ENCODE data around the gene SEPTIN1. TPM values are rescaled to one million over a fixed set of nuclear protein-coding genes. Genes with fewer than 3 reads are reported as not detected.
A peak's percentile ranks its signal among the peaks of the same experiment; 100 is the strongest.

SEPTIN1 gene
- total and polyA plus RNA-seq, 12 donors: 0.11 to 19.8 (median 2.8) TPM; not detected in 1

DNA sequence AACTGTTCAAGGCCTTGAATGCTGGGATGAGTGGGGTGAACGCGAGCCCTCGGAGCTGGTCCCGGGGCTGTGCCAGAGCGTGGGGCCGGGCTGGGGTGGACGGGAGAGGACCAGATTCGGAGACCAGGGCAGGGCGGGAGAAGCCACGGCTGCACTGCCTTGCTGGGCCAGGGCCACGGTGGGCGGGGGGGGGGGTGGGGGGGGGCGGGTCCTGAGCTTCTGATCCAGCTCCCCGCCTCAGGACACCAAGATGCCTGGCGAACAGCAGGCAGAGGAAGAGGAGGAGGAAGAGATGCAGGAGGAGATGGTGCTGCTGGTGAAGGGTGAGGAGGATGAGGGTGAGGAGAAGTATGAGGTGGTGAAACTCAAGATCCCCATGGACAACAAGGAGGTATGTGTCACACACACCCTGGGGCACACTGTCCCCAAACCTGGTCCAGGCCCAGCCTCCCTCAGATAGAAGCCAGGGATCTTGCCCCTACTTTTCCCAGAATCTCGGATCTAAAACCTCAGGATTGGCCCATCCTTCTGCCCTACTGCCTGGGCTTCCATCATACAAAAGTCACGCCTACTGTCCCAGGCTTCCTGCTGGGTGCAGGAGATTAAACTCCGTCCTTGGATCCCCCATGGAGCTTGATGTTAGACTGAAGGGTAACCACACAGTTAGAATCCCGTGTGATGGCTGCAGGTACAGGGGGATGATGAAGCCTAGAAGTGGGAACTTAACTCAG lies 25.6 kb upstream of the SEPTIN1 start:
- TF ChIP-seq, protein P1, sequence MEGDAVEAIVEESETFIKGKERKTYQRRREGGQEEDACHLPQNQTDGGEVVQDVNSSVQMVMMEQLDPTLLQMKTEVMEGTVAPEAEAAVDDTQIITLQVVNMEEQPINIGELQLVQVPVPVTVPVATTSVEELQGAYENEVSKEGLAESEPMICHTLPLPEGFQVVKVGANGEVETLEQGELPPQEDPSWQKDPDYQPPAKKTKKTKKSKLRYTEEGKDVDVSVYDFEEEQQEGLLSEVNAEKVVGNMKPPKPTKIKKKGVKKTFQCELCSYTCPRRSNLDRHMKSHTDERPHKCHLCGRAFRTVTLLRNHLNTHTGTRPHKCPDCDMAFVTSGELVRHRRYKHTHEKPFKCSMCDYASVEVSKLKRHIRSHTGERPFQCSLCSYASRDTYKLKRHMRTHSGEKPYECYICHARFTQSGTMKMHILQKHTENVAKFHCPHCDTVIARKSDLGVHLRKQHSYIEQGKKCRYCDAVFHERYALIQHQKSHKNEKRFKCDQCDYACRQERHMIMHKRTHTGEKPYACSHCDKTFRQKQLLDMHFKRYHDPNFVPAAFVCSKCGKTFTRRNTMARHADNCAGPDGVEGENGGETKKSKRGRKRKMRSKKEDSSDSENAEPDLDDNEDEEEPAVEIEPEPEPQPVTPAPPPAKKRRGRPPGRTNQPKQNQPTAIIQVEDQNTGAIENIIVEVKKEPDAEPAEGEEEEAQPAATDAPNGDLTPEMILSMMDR (IDR thresholded peaks at IDR 0.05): no peak
- no peak for TF ChIP-seq POLR2A (IDR thresholded peaks at IDR 0.05)
- peak overlapping the region; percentile 60 to 92 (median 84) for H3K27ac ChIP-seq
- 9 to 29% (median 14%) methylated on average over 5 to 19 of the region's 19 CpGs for WGBS, 4 donors
- no peaks in the 10 kb centered on the region for H3K9me3 ChIP-seq (replicated peaks in 1 of 3)
- no peaks in the 10 kb centered on the region for H3K27me3 ChIP-seq
- peak overlapping the region; percentile 22 to 60 (median 54) for H3K4me3 ChIP-seq
- H3K4me1 ChIP-seq (replicated peaks in 1 of 2): peaks cover 20 to 36% of the 10 kb centered on the region in 2 donors
- H3K36me3 ChIP-seq (replicated peaks in 1 of 2): no peaks in the 10 kb centered on the region
- DNase-seq: no peak
- intact Hi-C loops (cut with DNase I): loop anchor here in 1 of 2 donors (10.0 kb wide), 2 partner anchors 57 to 303 kb away; no protein-coding TSS in a partner anchor

DNA sequence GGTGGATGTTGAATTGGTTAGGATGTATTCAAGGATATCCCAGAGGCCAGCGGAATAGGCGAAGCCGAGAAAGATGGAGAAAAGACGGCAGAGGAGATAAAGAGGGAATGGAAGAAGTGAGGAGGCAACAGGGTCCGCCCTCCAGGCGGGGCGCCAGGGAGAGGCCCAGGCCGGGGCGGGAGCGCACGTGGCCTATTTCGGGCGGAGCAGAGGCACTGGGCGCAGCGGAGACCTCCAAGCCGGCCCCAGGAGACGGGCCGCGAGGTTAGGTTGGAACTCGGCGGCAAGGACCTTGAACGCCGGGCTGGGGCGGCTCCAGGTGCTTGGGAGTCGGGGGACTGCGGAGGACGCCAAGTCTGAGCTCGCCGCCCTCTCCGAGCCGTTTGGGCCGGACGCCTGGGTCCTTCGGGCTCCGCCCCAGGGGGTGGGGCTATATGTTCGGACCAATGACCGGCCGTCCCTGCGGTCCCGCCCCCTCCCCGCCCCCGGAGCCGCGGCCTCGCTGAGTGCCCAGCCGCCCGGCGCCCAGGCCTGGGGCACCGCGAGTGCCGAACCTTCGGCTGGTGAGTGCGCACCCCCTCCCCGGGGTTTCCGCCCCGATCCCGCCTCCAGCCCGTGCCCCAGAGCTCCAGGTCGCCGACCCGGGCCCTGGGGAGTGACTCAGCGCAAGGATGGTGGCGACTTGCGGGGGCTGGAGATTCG lies 24.9 kb upstream of the SEPTIN1 start, which contains the start of gene ZNF771:
Gene ZNF771 (plus strand): TSS at position 505 of the 702 bp plus-strand sequence. CDS start 448 bp downstream, outside the sequence.
- H3K27me3 ChIP-seq: no peaks in the 10 kb centered on the region
- H3K4me1 ChIP-seq (replicated peaks in 1 of 2): peaks cover 18 to 32% of the 10 kb centered on the region in 2 donors
- no peaks in the 10 kb centered on the region for H3K9me3 ChIP-seq (replicated peaks in 1 of 3)
- TF ChIP-seq POLR2A (IDR thresholded peaks at IDR 0.05): peak; percentile 48 to 72
- TF ChIP-seq, protein P1 (IDR thresholded peaks at IDR 0.05): peak in 1 of 6 experiments; percentile 2
- peak within 1 kb of the TSS; percentile 22 to 60 (median 54) for H3K4me3 ChIP-seq
- DNase-seq: peak; percentile 93 to 97 (median 96)
- no peaks in the 10 kb centered on the region for H3K36me3 ChIP-seq (replicated peaks in 1 of 2)
- intact Hi-C loops (cut with DNase I): loop anchor here in 1 of 2 donors (10.0 kb wide), 2 partner anchors 58 to 302 kb away; no protein-coding TSS in a partner anchor
- WGBS, 4 donors: 0 to 1% (median 1%) methylated on average over 7 to 65 of the region's 65 CpGs
- peak within 1 kb of the TSS; percentile 60 to 92 (median 84) for H3K27ac ChIP-seq

DNA sequence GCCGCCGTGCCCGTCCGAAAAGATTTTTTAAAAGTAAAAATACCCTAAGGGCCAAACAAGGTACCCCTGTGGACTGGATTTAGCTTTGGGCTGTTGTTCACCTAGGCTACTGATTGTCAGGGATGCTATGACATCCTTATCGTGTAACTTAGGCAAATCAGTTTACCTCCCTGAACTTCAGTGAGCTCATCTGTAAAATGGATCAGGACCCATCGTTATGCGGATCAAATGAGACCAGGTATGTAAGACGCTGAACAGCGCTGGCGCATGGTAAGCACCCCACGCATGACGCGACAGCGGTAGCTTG lies 24.4 kb upstream of the SEPTIN1 start:
- Histone ChIP-seq H3K27ac (peak overlapping the region; percentile 60 to 92 (median 84)), H3K4me3 (peak overlapping the region in 3 of 4 donors; percentile 28 to 60 (median 53))
- WGBS, 4 donors: 11 to 18% (median 14%) methylated on average over 14 of the region's 14 CpGs

More for the DNA sequence above, 24.4 kb upstream of the SEPTIN1 start:
- H3K27me3 ChIP-seq: no peaks in the 10 kb centered on the region
- DNase-seq: no peak
- TF ChIP-seq POLR2A (IDR thresholded peaks at IDR 0.05): no peak
- TF ChIP-seq, protein P1 (IDR thresholded peaks at IDR 0.05): no peak
- H3K36me3 ChIP-seq (replicated peaks in 1 of 2): no peaks in the 10 kb centered on the region
- H3K9me3 ChIP-seq (replicated peaks in 1 of 3): no peaks in the 10 kb centered on the region
- intact Hi-C loops (cut with DNase I): loop anchor here in 1 of 2 donors (10.0 kb wide), 2 partner anchors 58 to 302 kb away; no protein-coding TSS in a partner anchor
- H3K4me1 ChIP-seq (replicated peaks in 1 of 2): peaks cover 18 to 29% of the 10 kb centered on the region in 2 donors
